Body of pancreas (tissue), 4 donors: ENCODE data around the gene S100A9. TPM values are rescaled to one million over a fixed set of nuclear protein-coding genes. Genes with fewer than 3 reads are reported as not detected.
A peak's percentile ranks its signal among the peaks of the same experiment; 100 is the strongest.

Experiments used
- ATAC-seq: fragments of 150-250 bp; one replicate; pipeline ENCODE4 v1.9.1; 2016
- DNase-seq, 4 donors: peaks; one replicate each; pipeline ENCODE4 v3.0.0-alpha.2; 2019
- H3K27ac ChIP-seq, 4 donors: fragments of 200-600 bp; sonication (generic); 1 replicate in 3 of 4; 2 replicates in 1 of 4; pipeline versions ENCODE4 v1.5.1 to v1.6.1; 2016 to 2019; ENCODE audit warnings: mild to moderate bottlenecking in 1 of 4, mixed read lengths in 1 of 4, moderate library complexity in 1 of 4
- H3K27me3 ChIP-seq, 2 donors: fragments of 200-600 bp; sonication (generic); one replicate each; pipeline ENCODE4 v1.6.0; 2016; ENCODE audit warnings: mild to moderate bottlenecking in 1 of 2
- H3K36me3 ChIP-seq, 2 donors: fragments of 200-600 bp; sonication (generic); replicated peaks in 1 of 2; 2 replicates each; pipeline ENCODE4 v1.5.1; 2016; ENCODE audit warnings: low read depth in 2 of 2; ENCODE audit not compliant: insufficient read depth in 1 of 2
- H3K4me1 ChIP-seq: fragments of 200-600 bp; sonication (generic); one replicate; pipeline ENCODE4 v1.6.0; 2016
- H3K4me3 ChIP-seq, 2 donors: fragments of 200-600 bp; sonication (generic); 1 replicate in 1 of 2; 2 replicates in 1 of 2; pipeline ENCODE4 v1.5.1; 2016 to 2019
- H3K9me3 ChIP-seq, 3 donors: fragments of 200-600 bp; sonication (generic); 1 replicate in 2 of 3; 2 replicates in 1 of 3; pipeline ENCODE4 v1.5.1; 2016
- POLR2A ChIP-seq, 3 donors: fragments of 450-650 bp; IDR thresholded peaks; one replicate each; pipeline ENCODE4 v1.6.1; 2016; ENCODE audit warnings: antibody characterized with exemption in 3 of 3, mild to moderate bottlenecking in 2 of 3
- WGBS, 2 donors: methylation state at CpG; one replicate each; pipeline ENCODE4 v1.1.5; 2017; 5-methylcytosine and 5-hydroxymethylcytosine counted together
- intact Hi-C: fragments of 100-400 bp; cut with DNase I; formaldehyde crosslinking; loops from one replicate; pipeline ENCODE4 v1.15.1; 2023
- total RNA-seq, 2 donors: library from RNA; depleted of rRNA; stranded (reverse); fragments of >200 nt; gene quantifications; one replicate each; pipeline ENCODE4 v1.1.0, GENCODE V29; 2016
- TF ChIP-seq, protein P1 (sequence below), 7 experiments: fragments of 450-650 bp in 4 of 7; fragments of 200-600 bp in 3 of 7; sonication (generic) in 3 of 7; IDR thresholded peaks; one replicate each; pipeline ENCODE4 v1.5.1; 2016 to 2019; ENCODE audit warnings: antibody characterized with exemption in 7 of 7

The S100A9 gene
- total RNA-seq, 2 donors from 2014 or later: 19.5 to 43.2 TPM

DNA sequence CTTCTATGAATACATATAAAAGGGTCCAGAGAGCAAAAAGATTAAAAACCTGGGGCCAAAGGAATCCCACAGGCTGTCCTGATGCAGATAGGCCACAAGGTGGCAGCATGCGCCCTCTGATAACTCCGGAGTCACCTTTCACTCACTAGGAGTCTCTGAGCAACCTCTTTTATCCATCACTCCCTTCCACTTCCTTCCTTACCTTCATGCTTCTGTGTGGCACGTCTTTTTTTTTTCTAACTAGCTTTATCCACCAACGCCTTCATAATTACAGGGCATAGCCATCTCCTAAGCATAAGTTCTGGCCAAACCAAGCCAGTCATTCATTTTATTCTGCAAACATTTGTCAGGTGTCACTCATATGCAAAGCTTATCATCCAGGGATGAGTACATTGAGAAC lies 5.1 kb upstream of the S100A9 start:
- Histone ChIP-seq H3K27ac (no peak overlapping the region), H3K4me1 (no peaks in the 10 kb centered on the region), H3K36me3 (no peaks in the 10 kb centered on the region), H3K4me3 (no peak overlapping the region), H3K9me3 (no peaks in the 10 kb centered on the region), H3K27me3 (peaks cover 0 to 3% of the 10 kb centered on the region in 2 donors)
- intact Hi-C loops: no loop called here
- peak; percentile 78 for ATAC-seq
- DNase-seq: peak; percentile 67 to 73 (median 70)
- no peak for TF ChIP-seq POLR2A (IDR thresholded peaks at IDR 0.05)
- TF ChIP-seq, protein P1, sequence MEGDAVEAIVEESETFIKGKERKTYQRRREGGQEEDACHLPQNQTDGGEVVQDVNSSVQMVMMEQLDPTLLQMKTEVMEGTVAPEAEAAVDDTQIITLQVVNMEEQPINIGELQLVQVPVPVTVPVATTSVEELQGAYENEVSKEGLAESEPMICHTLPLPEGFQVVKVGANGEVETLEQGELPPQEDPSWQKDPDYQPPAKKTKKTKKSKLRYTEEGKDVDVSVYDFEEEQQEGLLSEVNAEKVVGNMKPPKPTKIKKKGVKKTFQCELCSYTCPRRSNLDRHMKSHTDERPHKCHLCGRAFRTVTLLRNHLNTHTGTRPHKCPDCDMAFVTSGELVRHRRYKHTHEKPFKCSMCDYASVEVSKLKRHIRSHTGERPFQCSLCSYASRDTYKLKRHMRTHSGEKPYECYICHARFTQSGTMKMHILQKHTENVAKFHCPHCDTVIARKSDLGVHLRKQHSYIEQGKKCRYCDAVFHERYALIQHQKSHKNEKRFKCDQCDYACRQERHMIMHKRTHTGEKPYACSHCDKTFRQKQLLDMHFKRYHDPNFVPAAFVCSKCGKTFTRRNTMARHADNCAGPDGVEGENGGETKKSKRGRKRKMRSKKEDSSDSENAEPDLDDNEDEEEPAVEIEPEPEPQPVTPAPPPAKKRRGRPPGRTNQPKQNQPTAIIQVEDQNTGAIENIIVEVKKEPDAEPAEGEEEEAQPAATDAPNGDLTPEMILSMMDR (IDR thresholded peaks at IDR 0.05): peak; percentile 57 to 98 (median 82)
- WGBS, 2 donors: 0% methylated on average over 4 of the region's 4 CpGs

- TF ChIP-seq, protein P1 (IDR thresholded peaks at IDR 0.05): no peak
- no peak for TF ChIP-seq POLR2A (IDR thresholded peaks at IDR 0.05)
- H3K4me1 ChIP-seq: no peaks in the 10 kb centered on the region
- intact Hi-C loops: no loop called here
- no peaks in the 10 kb centered on the region for H3K9me3 ChIP-seq
- H3K27ac ChIP-seq: no peak overlapping the region
- no peaks in the 10 kb centered on the region for H3K36me3 ChIP-seq
- no peak for DNase-seq
- no peak overlapping the region for H3K4me3 ChIP-seq
- ATAC-seq: no peak
- WGBS, 2 donors: 56 to 66% methylated on average over 7 of the region's 7 CpGs
- peaks cover 0 to 3% of the 10 kb centered on the region in 2 donors for H3K27me3 ChIP-seq
Observed at GRCh38 chr1:153353226-153353947, 4.3 kb upstream of the S100A9 start.

GRCh38 chr1:153354515-153355193 lies 3.0 kb upstream of the S100A9 start:
- WGBS, 2 donors: 47 to 57% methylated on average over 5 to 8 of the region's 8 CpGs
- Histone ChIP-seq H3K36me3 (no peaks in the 10 kb centered on the region), H3K4me3 (no peak overlapping the region), H3K27ac (no peak overlapping the region), H3K9me3 (no peaks in the 10 kb centered on the region), H3K4me1 (no peaks in the 10 kb centered on the region), H3K27me3 (peaks cover 0 to 3% of the 10 kb centered on the region in 2 donors)
- DNase-seq: no peak
- intact Hi-C loops: loop anchor here (5.0 kb wide), 1 partner anchor 143 kb away; no protein-coding TSS in a partner anchor
- TF ChIP-seq POLR2A (IDR thresholded peaks at IDR 0.05): no peak
- TF ChIP-seq, protein P1 (IDR thresholded peaks at IDR 0.05): no peak
- ATAC-seq: no peak

- Histone ChIP-seq H3K9me3 (no peaks in the 10 kb centered on the region), H3K27me3 (no peaks in the 10 kb centered on the region), H3K36me3 (no peaks in the 10 kb centered on the region), H3K4me3 (no peak overlapping the region), H3K4me1 (no peaks in the 10 kb centered on the region), H3K27ac (no peak overlapping the region)
- peak in 3 of 4 donors; percentile 32 to 67 (median 39) for DNase-seq
- no peak for ATAC-seq
- TF ChIP-seq, protein P1 (IDR thresholded peaks at IDR 0.05): peak in 4 of 7 experiments; percentile 14 to 37 (median 16)
- no peak for TF ChIP-seq POLR2A (IDR thresholded peaks at IDR 0.05)
- 36 to 44% methylated on average over 8 to 10 of the region's 10 CpGs for WGBS, 2 donors
- intact Hi-C loops: loop anchor here (5.0 kb wide), 1 partner anchor 142 kb away; no protein-coding TSS in a partner anchor
Observed at GRCh38 chr1:153355445-153356071, 2.1 kb upstream of the S100A9 start.
